Choroid plexus epithelial cell (primary cell): ENCODE results near the gene R3HCC1L.

Experiments
- DNase-seq: peaks from one replicate; pipeline ENCODE4 v3.0.0-alpha.2; 2010; ENCODE audit warnings: low read depth
- H3K4me3 ChIP-seq: 2 replicates; pipeline ENCODE4 v1.5.1; 2011; ENCODE audit warnings: low read depth, mild to moderate bottlenecking, control low read depth, low read length, moderate library complexity
- CTCF ChIP-seq: conservative IDR thresholded peaks from 2 replicates; pipeline ENCODE4 v1.5.1; 2011; ENCODE audit warnings: low read depth, mild to moderate bottlenecking, control low read depth, inconsistent platforms, low read length, moderate library complexity

R3HCC1L gene

GRCh38 chr10:98231417-98231816, 97.0 kb downstream of the R3HCC1L start:
- no peak for DNase-seq

GRCh38 chr10:98235846-98236245, 101.4 kb downstream of the R3HCC1L start:
- no peak for TF ChIP-seq CTCF
- DNase-seq: peak; percentile 24
- no peak overlapping the region for H3K4me3 ChIP-seq

More at GRCh38 chr10:98231417-98231816, 97.0 kb downstream of the R3HCC1L start:
- no peak for TF ChIP-seq CTCF
- no peak overlapping the region for H3K4me3 ChIP-seq

- H3K4me3 ChIP-seq: no peak overlapping the region
Observed at GRCh38 chr10:98236862-98237261, 102.4 kb downstream of the R3HCC1L start.

GRCh38 chr10:98238391-98238790, 103.9 kb downstream of the R3HCC1L start:
- no peak for TF ChIP-seq CTCF
- DNase-seq: no peak
- H3K4me3 ChIP-seq: no peak overlapping the region

More at GRCh38 chr10:98236862-98237261, 102.4 kb downstream of the R3HCC1L start:
- no peak for TF ChIP-seq CTCF
- DNase-seq: no peak

- H3K4me3 ChIP-seq: no peak overlapping the region
- DNase-seq: no peak
- TF ChIP-seq CTCF: no peak
Observed at GRCh38 chr10:98240524-98240923, 106.1 kb downstream of the R3HCC1L start.

GRCh38 chr10:98242823-98243222, 108.4 kb downstream of the R3HCC1L start:
- peak; percentile 69 for DNase-seq
- H3K4me3 ChIP-seq: no peak overlapping the region
- TF ChIP-seq CTCF: peak; percentile 70

GRCh38 chr10:98244141-98244540, 109.7 kb downstream of the R3HCC1L start:
- no peak for DNase-seq
- TF ChIP-seq CTCF: no peak
- no peak overlapping the region for H3K4me3 ChIP-seq
